Measurements from ENCODE around the gene MIGA2. TPM values are rescaled to one million over a fixed set of nuclear protein-coding genes. Genes with fewer than 3 reads are reported as not detected.
"Not testable (repeated sequence)": the region's sequence is repeated elsewhere in the genome, so short reads cannot be mapped to it uniquely, and the experiment has no call there.

Gene MIGA2
- total RNA-seq, 1 donor from 2014 or later: 12.6 TPM

DNA sequence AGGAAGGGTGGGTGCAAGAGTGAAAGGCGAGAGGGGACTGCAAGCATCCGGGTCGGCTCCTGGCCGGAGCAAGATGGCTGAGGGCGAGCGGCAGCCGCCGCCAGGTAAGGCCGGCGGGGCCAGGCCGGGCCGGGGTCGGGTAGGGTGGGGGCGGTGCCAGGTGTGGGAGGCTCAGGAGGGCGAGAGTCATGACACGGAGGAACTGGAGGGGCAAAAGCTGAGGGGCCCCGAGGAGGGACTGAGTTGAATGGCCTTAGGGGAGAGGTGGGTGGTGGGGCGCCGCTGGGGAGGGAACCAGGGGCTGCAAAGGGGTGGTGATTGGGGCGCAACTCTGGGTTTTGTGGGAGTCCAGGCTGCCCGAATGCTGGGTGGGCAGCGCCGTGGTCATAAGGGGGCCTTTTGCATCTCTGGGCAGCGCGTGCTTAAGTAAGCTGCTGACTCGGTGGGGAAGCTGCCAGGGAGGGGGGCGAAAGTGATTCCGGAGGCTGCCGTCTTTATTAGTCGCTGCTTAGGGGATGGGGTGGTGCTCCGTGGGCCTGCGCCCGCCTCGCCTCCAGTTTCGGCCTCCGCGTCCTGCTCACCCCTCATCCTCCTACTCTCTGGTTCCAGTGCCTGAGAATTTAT is 75.2 kb downstream of the MIGA2 start:
- DNase-seq (ENCODE audit: low read depth): no peak
- Histone ChIP-seq H3K27me3 (ENCODE audit: control insufficient read depth, insufficient read depth, low read length) (no peaks in the 10 kb centered on the region), H3K36me3 (ENCODE audit: control insufficient read depth, insufficient read depth, low read length) (peaks cover 2% of the 10 kb centered on the region), H3K4me3 (ENCODE audit: low read depth, low read length) (peak overlapping the region; percentile 95)
- FAIRE-seq: no peak
- TF ChIP-seq, protein P1, sequence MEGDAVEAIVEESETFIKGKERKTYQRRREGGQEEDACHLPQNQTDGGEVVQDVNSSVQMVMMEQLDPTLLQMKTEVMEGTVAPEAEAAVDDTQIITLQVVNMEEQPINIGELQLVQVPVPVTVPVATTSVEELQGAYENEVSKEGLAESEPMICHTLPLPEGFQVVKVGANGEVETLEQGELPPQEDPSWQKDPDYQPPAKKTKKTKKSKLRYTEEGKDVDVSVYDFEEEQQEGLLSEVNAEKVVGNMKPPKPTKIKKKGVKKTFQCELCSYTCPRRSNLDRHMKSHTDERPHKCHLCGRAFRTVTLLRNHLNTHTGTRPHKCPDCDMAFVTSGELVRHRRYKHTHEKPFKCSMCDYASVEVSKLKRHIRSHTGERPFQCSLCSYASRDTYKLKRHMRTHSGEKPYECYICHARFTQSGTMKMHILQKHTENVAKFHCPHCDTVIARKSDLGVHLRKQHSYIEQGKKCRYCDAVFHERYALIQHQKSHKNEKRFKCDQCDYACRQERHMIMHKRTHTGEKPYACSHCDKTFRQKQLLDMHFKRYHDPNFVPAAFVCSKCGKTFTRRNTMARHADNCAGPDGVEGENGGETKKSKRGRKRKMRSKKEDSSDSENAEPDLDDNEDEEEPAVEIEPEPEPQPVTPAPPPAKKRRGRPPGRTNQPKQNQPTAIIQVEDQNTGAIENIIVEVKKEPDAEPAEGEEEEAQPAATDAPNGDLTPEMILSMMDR (IDR thresholded peaks at IDR 0.05; ENCODE audit: insufficient read depth, low read length, severe bottlenecking): no peak

DNA sequence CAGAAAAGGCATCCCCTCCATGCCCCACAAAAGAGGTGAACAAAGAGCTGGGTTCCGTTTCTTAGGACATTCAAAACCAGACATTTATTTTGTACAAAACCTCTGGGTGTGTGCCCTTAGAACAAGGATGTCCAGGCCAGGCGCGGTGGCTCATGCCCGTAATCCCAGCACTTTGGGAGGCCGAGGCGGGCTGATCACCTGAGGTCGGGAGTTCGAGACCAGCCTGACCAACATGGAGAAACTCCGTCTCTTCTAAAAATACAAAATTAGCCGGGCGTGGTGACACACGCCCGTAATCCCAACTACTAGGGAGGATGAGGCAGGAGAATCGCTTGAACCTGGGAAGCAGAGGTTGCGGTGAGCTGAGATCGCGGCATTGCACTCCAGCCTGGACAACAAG is 76.1 kb downstream of the MIGA2 start:
- not testable (repeated sequence) for H3K27me3 ChIP-seq (ENCODE audit: control insufficient read depth, insufficient read depth, low read length); DNase-seq (ENCODE audit: low read depth); FAIRE-seq; H3K36me3 ChIP-seq (ENCODE audit: control insufficient read depth, insufficient read depth, low read length)
- H3K4me3 ChIP-seq (ENCODE audit: low read depth, low read length): peak overlapping the region; percentile 95

DNA sequence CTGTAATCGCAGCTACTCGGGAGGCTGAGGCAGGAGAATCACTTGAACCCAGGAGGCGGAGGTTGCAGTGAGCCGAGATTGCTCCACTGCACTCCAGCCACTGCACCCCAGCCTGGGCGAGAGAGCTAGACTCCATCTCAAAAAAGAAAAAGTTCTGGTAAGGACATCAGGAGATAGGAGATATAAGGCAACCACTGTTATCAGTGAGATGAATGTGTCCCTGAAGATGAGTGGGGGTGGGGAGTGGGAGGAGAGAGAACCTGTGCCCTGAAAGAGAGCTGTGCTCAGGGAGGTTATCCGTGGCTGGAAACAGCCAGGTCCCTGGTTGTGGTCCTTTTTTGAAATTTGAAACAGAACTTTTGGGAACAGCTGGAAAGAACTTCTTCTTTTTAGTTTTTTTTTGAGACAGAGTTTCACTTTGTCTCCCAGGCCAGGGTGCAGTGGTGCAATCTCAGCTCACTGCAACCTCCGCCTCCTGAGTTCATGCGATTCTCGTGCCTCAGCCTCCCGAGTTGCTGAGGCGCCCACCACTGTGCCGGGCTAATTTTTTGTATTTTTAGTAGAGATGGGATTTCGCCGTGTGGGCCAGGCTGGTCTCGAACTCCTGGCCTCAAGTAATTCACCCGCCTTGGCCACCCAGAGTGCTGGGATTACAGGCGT is 77.3 kb downstream of the MIGA2 start:
- TF ChIP-seq, protein P1 (IDR thresholded peaks at IDR 0.05; ENCODE audit: insufficient read depth, low read length, severe bottlenecking): no peak
- no peaks in the 10 kb centered on the region for H3K27me3 ChIP-seq (ENCODE audit: control insufficient read depth, insufficient read depth, low read length)
- no peak for FAIRE-seq
- no peak overlapping the region for H3K4me3 ChIP-seq (ENCODE audit: low read depth, low read length)
- DNase-seq (ENCODE audit: low read depth): no peak
- H3K36me3 ChIP-seq (ENCODE audit: control insufficient read depth, insufficient read depth, low read length): no peaks in the 10 kb centered on the region

DNA sequence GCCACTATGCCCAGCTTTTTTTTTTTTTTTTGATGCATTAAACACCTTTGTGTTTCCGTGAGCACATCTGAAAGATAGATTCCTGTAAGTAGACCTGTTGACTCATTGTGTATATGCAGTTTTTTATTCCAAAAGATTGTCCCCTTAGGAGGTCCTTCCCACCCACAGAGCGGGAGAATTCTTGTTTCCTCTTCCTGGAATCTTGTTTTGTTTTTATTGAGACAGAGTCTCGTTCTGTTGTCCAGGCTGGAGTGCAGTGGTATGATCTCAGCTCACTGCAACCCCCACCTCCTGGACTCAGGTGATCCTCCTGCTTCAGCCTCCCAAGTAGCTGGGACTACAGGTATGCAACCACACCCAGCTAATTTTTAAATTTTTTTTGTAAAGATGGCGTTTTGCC is 82.4 kb downstream of the MIGA2 start:
- DNase-seq (ENCODE audit: low read depth) (no peak), FAIRE-seq (no peak)
- Histone ChIP-seq H3K27me3 (ENCODE audit: control insufficient read depth, insufficient read depth, low read length) (no peaks in the 10 kb centered on the region), H3K36me3 (ENCODE audit: control insufficient read depth, insufficient read depth, low read length) (peaks cover 6% of the 10 kb centered on the region), H3K4me3 (ENCODE audit: low read depth, low read length) (no peak overlapping the region)
- TF ChIP-seq, protein P1 (IDR thresholded peaks at IDR 0.05; ENCODE audit: insufficient read depth, low read length, severe bottlenecking): no peak

DNA sequence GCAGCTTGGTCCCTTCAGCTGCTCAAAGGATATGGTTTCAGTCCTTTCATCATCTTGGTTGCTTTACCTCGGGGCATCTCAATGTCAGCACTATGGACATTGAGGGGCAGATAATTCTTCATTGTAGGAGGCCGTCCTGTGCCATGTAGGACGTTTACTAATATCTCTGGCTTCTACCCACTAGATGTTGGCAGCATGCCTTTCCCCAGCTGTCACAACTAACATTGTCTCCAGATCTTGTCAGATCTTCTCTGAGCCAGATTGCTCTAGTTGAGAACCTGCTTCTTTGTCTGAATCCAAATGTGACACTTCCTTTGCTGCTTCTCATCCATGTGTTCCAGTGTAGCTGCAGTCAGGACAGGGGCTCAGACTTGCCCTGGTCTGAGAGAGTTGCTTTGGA is 85.1 kb downstream of the MIGA2 start:
- Histone ChIP-seq H3K36me3 (ENCODE audit: control insufficient read depth, insufficient read depth, low read length) (peaks cover 8% of the 10 kb centered on the region), H3K4me3 (ENCODE audit: low read depth, low read length) (no peak overlapping the region), H3K27me3 (ENCODE audit: control insufficient read depth, insufficient read depth, low read length) (no peaks in the 10 kb centered on the region)
- DNase-seq (ENCODE audit: low read depth) (no peak), FAIRE-seq (no peak)
- TF ChIP-seq, protein P1 (IDR thresholded peaks at IDR 0.05; ENCODE audit: insufficient read depth, low read length, severe bottlenecking): no peak

Other genes with a start within 250 kb of the MIGA2 start
- 11.8 and 12.6 TPM in 2 replicates for gene TBC1D13, start 249.4 kb upstream of the MIGA2 start, total RNA-seq
- 36.6 and 54.0 TPM in 2 replicates for gene ENDOG, start 218.1 kb upstream of the MIGA2 start, total RNA-seq
- gene SPOUT1, start 206.8 kb upstream of the MIGA2 start, total RNA-seq: 10.4 and 14.0 TPM in 2 replicates
- 9.0 and 9.5 TPM in 2 replicates for gene KYAT1, start 154.7 kb upstream of the MIGA2 start, total RNA-seq
- 259 and 329 TPM in 2 replicates for gene LRRC8A, start 154.5 kb upstream of the MIGA2 start, total RNA-seq
- gene PHYHD1, start 115.6 kb upstream of the MIGA2 start, total RNA-seq: 1.1 and 3.8 TPM in 2 replicates
- 22.6 and 24.6 TPM in 2 replicates for gene DOLK, start 89.0 kb upstream of the MIGA2 start, total RNA-seq
- 25.8 and 38.5 TPM in 2 replicates for gene NUP188, start 88.9 kb upstream of the MIGA2 start, total RNA-seq
- 50.5 and 98.1 TPM in 2 replicates for gene SH3GLB2, start 8.3 kb upstream of the MIGA2 start, total RNA-seq
- 10.0 and 10.8 TPM in 2 replicates for gene DOLPP1, start 44.5 kb downstream of the MIGA2 start, total RNA-seq
- gene CRAT, start 74.2 kb downstream of the MIGA2 start, total RNA-seq: 13.7 and 40.2 TPM in 2 replicates
- gene PTPA, start 74.8 kb downstream of the MIGA2 start, total RNA-seq: 39.5 and 76.0 TPM in 2 replicates
- gene IER5L, start 141.6 kb downstream of the MIGA2 start, total RNA-seq: 15.7 and 19.5 TPM in 2 replicates